NCI-H2227 (cell line): ENCODE measurements around the gene LTB4R.

Source experiments
- DNase-seq: peaks from one replicate; lab custom pipeline; 2025; ENCODE audit not compliant: unreplicated experiment; lab: John Stamatoyannopoulos, UW

Gene LTB4R

GRCh38 chr14:24317141-24317928 is 6.0 kb downstream of the LTB4R start:
- DNase-seq = no peak

DNA sequence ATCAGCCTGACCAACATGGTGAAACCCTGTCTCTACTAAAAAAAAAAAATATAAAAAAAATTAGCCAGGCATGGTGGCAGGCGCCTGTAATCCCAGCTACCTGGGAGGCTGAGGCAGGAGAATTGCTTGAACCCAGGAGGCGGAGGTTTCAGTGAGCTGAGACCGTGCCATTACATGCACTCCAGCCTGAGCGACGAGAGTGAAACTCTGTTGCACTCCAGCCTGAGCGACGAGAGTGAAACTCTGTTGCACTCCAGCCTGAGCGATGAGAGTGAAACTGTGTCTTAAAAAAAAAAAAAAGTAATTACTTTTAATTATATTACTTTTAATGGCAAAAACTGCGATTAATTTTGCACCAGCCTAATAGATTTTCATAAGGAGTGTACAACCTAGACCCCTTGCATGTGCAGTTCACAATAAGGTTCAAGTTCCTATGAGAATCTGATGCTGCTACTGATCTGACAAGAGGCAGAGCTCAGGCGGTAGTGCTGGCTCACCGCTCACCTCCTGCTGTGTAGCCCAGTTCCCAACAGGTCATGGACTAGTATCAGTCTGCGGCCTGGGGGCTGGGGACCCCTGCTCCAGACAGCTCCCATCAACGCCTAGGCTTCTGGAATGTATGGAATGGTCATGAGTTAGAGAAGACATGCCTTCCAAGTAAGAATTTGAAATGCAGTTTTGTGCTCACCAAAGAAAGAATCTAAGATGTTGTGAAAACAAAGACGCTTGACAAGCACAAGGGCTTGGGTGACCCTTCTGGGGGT is 10.1 kb downstream of the LTB4R start:
- no peak for DNase-seq

GRCh38 chr14:24322672-24323071 is 11.4 kb downstream of the LTB4R start:
- no peak for DNase-seq

DNA sequence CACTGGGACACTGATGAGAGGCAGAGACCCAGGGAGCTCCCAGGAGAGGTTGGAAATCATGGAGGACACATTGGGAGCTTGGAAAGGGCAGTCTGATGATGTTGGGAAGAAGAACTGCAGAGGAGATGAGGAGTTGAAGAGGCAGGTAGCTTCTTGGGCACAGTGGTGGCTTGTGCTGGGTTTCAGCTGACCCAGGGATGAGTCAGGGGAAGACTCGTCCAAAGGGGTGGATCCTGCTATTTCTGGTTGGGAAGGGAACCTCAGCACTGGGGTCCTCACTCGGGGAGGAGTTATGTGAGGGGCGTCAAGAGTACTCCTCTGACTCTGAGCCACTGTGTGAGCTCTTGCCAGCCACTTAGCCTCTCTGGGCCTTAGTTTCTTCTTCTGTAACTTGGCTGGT is 12.0 kb downstream of the LTB4R start:
- no peak for DNase-seq

DNA sequence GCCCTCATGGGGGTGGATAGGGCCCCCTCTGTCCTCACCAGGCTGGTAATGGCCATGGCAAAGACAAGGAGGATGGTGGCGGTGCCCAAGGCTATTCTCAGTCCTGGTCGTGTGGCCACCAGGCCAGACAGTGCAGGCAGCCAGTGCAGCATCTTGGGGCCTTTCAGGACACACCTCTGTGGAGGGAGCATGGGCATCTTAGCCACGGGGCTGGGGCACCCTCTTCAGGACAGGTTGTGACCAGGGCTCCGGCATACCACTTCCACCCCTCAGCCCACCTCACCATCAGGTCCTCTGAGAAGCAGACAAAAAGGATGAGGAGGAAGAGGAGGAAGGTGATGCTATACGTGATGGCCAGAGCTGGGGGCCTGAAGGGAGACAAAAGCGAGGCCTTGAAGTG is 12.7 kb downstream of the LTB4R start:
- no peak for DNase-seq

DNA sequence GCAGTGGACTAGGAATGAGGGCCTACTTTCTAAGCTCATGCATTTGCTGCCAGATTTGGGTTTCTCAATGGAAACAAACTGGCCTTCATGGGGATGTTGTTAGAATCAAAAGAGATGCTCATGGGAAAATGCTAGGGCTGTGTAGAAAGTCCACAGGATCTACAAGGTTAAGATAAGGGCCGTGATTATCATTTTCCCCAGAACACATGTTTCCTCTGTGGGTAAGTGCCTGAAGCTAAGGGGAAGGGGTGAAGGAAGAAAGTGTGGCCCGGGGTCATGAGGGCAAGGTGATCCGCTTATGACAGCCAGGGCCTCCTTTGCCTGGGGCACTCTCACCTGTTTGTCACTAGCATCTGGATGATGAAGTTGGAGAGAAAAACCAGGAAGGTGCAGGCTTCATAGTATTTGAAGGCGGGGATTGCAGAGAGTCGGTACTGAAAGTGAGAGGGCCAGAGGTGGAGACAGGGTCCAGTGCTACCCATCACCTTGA is 13.8 kb downstream of the LTB4R start:
- no peak for DNase-seq

GRCh38 chr14:24325963-24326362 is 14.7 kb downstream of the LTB4R start:
- DNase-seq = no peak

- no peak for DNase-seq
Measured at GRCh38 chr14:24327303-24327702, 16.0 kb downstream of the LTB4R start.

DNA sequence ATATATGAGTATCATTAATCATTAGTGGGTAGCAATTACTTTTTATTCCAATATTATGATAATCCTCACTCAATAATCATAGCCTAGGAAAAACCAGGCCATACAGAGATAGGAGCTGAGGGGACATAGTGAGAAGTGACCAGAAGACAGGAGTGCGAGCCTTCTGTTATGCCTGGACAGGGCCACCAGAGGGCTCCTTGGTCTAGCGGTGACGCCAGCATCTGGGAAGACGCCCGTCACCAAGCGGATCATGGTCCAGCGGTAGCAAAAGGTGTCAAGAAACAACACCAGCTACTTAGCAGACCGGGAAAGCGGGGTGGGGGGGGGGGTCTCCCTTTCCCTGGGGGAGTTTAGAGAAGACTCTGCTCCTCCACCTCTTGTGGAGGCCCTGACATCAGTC is 16.6 kb downstream of the LTB4R start:
- peak; percentile 20 for DNase-seq

DNA sequence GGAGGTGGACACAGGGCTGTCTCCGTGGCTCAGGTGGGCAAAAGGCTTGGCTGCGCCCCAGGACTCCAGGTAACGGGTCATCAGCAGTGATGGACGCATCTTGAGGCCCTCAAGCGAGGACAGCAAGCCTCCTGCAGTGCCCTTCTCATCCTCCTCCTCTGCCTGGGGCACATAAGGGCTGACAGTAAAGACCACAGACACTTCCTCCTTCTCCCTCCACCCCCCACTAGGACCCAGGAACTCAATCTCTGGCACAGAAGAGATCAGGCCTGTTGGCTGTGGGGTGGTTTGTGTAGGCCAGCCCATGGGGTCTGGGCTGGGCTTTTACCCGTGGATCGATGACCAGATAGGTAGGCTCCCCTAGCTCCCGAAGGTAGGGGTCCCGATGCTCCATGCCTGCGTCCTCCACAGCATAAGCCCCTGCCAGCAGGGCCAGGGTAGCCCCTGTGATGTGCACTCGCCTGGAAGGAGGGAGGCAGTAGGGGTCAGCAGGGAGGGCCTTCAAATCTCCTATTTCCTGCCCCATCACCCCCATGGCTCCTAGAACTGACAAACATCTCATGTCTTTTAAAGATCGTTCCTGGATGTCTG is 17.9 kb downstream of the LTB4R start:
- DNase-seq = no peak

GRCh38 chr14:24329736-24330135 is 18.4 kb downstream of the LTB4R start:
- no peak for DNase-seq

GRCh38 chr14:24330973-24331674 is 19.8 kb downstream of the LTB4R start:
- DNase-seq = no peak

DNA sequence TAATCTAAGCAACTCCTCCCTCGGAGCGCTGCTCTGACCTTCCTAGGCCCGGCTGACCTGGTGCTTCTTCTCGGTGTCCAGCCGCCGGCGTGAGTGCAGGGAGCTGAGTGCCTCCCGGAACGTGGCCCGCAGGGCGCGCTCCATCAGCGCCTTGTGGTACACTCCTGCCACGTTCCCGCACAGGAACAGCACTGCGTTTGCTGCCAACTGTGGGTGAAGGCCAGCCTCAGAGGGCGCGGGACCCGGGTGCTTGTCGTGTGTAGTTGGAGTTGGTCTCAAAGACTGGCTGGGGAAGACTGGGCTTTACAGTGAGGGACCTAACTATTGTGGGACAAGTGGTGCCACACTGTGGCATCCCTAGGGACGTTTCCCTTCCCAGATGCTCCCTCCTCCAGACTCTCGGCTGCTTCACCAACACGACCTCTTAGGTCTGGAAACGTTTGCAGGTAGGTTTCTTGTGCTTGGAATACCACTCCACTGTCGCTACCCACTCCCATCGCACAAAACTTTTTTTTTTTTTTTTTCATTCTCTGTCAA is 20.5 kb downstream of the LTB4R start:
- DNase-seq = no peak

DNA sequence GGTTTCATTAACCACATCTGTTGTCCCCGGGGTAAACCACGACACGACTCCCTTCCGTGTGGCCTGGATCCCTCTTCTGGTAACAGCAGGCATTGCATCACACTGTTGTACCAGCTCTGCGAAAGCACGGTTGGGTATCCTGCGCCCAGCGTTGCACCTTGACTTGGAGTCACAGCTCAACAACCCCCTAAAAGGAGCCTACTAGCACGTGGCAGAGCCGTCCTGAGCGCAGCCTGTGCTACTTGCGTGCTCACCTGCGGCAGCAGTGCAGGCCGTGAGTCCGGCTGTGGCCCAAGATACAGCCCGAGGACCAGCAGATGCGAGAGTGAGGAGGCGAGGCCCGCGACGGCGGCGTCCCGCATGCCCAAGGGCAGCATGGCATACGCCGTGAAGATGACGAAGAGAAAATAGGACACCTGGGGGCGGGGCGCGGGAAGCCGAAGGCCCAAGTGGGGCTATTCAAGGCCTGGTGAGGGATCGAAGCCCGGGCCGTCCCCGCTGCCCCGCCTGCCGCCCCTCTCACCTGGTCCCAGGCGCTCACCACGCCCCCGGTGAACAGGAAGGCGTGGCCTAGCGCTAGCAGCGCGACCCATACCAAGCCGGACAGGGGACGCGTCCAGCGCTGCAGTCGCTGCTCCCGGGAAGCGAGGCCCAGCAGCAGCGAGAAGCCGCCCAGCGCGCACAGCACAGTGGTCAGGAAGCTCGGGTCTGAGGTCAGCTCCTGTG is 21.1 kb downstream of the LTB4R start:
- DNase-seq = peak; percentile 29

- no peak for DNase-seq
Measured at GRCh38 chr14:24334431-24335291, 23.4 kb downstream of the LTB4R start, which contains the start of gene ADCY4. Gene ADCY4, minus strand, starts transcription at chr14:24335071. Its CDS starts 419 bp downstream, at chr14:24334652.

- no peak for DNase-seq
Measured at GRCh38 chr14:24335461-24336171, 24.3 kb downstream of the LTB4R start.

DNA sequence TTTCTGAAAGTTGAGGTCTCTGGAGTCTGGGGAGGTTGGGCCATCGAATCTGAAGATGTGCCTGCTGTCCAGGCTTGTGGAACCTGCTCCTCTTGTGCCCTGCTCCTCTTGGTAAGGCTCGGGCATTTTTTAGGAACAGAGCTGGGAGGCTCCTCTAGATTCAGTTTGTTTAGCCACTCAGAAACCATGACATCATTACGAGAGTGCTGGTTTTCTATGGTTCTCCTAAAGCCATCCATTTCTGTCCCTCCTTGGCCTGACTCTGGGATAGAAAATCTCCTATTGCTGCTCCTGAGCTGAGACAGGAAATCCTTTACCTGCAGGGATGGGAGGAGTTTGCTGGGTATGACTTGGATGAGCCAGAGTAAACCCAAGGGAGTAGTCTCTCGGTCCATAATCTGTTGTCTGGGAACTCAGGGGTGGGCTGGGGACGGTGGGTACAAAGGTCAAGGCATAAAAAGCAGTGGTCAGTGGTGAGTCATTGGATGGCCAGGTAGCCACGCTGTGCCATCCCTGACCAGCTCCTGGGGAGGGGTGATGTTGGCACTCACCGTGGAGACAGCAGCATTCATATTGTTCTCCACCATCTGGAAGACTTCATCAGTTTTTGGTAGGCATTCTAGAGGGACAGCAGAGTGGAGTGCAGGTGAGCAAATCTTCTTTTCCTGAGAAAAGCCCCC is 26.0 kb downstream of the LTB4R start:
- DNase-seq = no peak

- DNase-seq = no peak
Measured at GRCh38 chr14:24337824-24338175, 26.5 kb downstream of the LTB4R start.
